GM18498 (cell line): ENCODE data around the gene DRD4.
"Not testable (repeated sequence)": the region's sequence is repeated elsewhere in the genome, so short reads cannot be mapped to it uniquely, and the experiment has no call there.

Experiments
- ATAC-seq: cut with Tn5 transposase; IDR thresholded peaks from one replicate; pipeline ENCODE4 v1.9.1; 2021; ENCODE audit warnings: mild to moderate bottlenecking, moderate library complexity; ENCODE audit not compliant: unreplicated experiment

DRD4 gene

DNA sequence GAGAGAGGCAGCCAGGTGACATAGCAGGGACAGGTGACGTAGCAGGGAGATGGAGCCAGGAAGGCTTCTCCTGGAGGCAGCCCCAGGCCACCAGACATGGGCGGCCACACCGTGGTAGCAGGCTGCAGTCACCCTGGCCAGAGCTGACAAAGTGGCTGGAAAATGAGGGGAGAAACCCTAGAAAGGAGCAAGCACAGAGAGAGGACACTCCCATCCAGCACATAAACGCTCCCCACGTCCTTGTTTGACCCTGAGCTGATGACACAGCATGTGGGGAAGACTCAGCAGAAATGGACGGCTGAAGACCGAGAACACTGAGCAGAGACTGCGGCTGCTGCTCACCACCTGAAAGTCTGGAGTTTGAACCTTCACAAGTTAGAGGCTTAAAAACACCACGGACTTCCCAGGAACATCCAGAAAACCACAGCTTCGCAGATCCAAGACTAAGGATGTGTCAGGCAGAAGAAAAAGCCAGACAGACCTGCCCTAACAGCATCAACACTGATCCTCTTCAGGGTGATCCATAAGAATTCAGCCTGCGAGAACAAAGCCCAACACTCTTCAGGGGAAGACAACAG is 28.7 kb downstream of the DRD4 start:
- no peak for ATAC-seq

DNA sequence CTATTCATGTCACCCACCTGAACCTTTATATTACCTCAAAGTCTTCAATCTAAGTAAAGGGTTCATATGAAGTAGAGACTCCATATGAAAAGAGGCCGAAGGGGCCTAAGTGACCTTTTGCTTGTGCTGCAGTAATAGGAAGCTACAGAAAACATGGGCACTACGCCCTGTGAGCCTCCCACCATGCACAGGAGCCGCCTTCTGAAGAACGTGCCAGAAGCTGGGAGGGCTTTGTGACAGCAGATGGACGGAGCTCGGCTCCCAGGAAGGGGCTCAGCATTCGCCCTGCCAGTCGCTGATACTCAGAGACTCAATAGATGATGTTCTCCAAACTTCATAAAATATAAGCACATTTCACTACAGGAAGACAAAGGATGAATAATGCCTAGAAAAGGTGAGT is 36.8 kb downstream of the DRD4 start:
- ATAC-seq, result no peak

DNA sequence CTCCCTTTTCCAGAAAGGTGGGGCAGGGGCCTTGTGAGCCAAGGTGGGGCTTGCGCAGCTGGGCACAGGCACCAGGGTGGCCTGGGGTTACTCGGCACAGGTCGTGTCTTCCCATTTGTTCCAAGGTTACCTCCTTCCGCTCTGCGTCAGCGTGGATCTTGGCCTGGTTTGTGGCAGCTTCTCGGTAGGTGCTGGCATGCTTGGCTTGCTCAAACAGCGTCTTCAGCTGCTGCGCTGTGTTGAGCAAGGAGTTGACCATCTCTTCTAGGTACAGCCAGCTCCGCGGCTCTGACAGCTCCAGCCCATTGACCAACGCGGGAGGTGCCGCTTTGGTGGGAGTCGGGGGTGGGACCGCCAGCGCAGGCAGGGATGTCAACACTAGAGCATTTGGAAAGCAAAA is 37.3 kb downstream of the DRD4 start:
- no peak for ATAC-seq

DNA sequence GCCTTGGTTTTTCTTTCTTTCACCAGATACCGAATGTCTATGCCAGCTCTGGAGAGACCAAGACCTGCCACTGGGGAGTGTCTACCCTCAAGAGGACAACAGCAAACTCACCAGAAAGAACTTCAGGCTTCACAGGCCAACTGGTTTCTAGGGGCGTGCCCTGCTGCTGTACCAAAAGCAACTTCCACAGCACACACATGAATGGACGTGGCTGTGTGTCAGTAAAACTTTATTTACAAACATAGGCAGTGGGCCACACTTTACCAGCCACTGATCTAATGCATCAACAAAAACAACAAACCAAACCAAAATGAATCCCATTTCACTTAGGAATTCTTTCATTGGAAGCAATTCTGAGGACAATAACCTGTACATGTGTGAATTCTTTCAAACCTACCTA is 41.2 kb downstream of the DRD4 start:
- ATAC-seq, result no peak

DNA sequence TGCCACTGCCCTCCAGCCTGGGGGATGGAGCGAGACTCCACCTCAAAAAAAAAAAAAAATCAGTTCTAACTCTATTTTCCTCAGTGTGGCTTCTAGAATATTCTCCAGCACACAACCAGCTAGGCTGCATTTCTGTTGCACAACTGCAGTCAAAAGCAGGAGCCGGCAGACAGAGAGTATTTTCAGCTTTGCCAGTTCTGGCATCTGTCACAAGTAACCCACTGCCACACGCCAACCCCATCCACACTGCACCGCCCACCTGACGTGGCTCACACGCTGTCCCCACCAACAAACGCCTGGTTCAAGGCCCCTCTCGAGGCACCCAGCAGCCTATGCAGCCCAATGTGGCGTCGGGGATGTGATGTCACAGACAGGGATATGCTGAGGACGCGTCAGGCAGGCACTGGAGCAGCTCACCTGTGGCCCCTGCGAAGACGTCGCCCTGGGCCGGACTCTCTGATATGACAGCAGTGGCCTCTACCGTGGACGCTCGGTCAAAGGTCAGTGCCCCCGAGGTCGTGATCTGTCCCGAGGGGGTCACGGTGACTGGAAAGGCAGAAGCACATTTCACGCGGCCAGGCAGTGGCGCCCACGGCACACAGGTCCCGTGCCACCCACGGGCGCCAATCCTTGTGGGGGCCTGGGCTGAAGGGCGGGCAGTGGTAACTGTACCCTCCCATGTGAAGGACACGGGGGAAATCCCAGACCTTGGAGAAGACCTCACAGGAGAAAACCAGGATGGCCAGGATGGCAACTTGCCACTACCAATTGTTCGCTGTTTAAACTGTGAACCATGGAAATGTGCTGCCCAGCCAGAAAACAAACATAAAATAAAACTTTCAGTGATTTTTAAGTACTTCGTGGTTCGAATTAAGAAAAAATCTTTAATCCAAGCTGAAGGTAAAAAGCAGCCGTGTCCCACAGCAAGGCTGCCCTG is 42.5 kb downstream of the DRD4 start:
- no peak for ATAC-seq

DNA sequence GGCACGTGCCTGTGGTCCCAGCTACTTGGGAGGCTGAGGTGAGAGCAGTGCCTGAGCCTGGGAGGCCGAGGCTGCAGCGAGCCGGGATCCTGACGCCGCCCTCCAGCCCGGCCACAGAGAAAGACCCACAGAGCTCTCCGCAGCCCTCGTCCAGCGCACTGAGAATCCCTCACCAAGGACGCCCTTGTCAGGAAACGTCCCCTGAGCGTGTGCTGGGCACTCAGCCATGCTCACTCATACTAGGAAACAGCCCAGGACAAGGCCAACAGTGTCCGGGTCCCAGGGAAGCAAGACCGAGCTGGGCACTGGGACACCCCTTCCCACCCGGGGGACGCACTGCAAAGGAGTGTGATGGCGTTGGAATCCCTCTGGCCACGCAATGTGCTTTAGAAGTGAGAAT is 43.4 kb downstream of the DRD4 start:
- no peak for ATAC-seq

DNA sequence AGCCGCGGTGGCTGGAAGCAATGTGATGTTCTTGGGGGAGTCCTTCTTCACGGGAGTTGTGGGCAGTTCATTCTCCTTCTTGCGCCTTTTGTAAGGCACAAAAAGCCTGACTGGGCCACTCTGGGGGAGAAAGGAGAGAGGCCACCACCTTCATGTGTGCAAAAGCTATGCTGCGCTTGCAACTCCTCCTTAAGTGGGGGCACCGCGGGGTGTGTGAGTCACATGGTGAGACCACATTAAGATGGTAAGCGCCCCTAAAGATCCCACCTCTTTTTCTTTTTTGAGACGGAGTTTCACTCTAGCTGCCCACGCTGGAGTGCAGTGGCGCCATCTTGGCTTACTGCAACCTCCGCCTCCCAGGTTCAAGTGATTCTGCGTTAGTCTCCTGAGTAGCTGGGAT is 43.9 kb downstream of the DRD4 start:
- ATAC-seq, result no peak

DNA sequence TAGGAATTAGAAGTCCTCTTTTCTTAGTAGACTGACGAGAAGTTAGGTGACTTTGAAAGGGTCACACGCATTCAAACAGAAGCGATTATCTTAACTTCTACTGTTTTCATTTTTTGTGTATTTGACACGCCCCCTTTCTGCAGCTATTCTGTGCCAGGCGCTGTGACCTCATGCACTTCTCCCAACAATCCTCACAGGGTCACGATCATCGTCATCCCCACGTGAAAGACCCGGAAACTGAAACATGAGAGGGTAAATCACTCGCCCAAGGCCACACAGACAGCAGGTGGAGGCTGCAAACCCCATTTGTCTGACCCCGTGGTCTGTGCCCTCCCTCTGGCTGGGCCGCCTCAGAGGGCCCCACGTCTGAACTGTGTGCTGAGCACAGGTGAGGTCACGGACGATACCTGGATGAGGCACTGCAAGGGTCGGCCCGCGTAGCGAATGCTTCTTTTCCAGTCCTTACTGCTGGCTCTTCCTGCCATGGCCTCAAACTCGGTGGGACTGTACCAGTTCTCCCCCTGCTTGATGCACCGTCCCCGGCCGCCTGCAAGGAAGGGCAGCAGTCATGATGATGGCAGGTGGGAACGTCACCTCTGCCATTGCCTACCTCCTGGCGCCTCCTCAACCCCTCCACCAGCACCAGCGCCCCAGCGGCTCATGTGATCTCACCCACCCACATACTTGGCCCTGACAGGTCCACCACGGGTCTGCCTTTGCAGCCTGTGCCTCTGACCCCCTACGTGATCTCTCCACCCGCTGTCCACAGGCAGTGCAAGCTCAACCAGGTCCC is 49.6 kb downstream of the DRD4 start:
- ATAC-seq, result no peak

DNA sequence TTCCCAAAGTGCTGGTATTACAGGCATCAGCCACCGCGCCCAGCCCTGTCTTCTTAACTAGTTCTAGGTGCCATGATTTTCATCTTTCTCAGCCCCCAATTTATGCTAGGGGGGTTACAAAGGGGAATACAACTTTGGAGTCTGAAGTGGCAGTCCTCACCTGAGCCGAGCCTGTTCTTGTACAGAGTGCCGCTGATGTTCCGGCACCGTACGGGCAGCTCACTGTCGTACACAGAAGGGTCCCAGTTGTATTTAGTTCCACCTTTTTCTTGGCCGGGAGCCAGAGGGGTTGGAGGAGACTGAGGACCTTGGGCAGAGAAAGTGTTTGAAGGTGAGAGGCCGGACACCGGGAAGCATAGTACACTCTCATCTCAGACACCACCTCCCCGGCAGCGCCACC is 50.7 kb downstream of the DRD4 start:
- no peak for ATAC-seq

DNA sequence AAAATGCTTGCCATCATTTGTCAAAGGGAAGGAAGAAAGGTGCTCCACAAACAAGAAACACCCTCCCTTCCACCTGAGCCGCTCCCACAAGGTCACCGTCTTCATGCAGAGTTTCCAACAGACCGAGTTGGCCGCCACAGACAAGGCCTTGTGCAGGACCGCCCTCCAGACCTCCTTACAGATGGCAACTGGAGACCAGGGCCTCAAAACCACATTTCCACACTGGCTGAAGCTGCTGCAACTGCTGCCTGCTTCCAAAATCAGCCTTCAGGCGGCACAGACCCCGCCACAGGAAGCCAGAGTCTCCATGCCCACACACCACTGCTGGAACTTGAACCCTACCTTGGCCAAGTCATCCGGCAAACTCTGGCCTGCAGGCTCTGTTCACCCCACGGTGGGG is 51.6 kb downstream of the DRD4 start:
- ATAC-seq, result no peak

DNA sequence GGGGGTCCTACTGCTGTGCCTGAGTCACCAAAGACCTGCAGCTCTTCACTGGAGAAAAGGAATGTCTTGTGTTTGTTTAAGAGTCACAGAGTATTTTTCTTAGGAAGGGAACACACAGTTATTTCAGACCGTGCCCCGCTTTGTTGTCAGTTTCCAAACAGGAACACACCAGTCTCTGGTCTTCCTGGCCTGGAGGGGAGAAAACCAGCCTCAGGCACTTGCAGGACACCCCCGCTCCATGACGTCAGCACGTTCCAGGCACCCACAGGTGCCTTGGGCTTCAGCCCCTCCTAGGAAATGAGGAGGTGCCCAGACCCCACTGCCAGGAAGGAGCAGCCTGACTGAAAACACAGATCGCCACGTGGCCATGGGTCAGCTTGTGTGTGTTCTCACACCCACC is 52.6 kb downstream of the DRD4 start:
- no peak for ATAC-seq

DNA sequence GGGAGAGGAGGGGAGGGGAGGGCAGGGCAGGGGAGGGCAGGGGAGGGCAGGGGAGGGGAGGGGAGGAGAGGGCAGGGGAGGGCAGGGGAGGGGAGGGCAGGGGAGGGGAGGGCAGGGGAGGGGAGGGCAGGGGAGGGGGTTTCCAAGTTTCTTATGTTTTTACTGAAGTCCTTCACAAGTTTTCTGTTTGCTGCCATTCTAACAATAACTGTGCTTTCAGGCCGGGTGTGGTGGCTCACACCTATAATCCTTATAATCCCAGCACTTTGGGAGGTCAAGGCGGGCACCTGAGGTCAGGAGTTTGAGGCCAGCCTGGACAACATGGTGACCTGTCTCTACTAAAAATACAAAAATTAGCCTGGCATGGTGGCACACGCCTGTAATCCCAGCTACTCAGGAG is 53.2 kb downstream of the DRD4 start:
- not testable (repeated sequence) for ATAC-seq
